A549 (cell line): ENCODE data around the gene KIF3A.

Experiments used
- CTCF ChIP-seq: fragments of >200 bp; sonication (Bioruptor Twin); formaldehyde crosslinking; IDR thresholded peaks from 3 replicates; pipeline ENCODE4 v1.5.1; 2016
- MAZ ChIP-seq: fragments of 150-350 bp; IDR thresholded peaks from 2 replicates; pipeline ENCODE4 v1.6.1; 2014; ENCODE audit warnings: antibody characterized with exemption, low read depth, low read length, borderline replicate concordance

GRCh38 chr5:132646583-132647266, 90.6 kb downstream of the KIF3A start:
- TF ChIP-seq MAZ (no peak), CTCF (no peak)
